ENCODE results near the gene IST1. TPM values are rescaled to one million over a fixed set of nuclear protein-coding genes. Genes with fewer than 3 reads are reported as not detected.

The IST1 gene
- total and polyA plus RNA-seq, 9 of the 15 experiments (the other 6 are each of a cell fraction or from before 2014, with no cell fraction given) = 135 to 334 (median 188) TPM

- TF ChIP-seq ZBTB43 (CRISPR knock-in tag; IDR thresholded peaks at IDR 0.05) = no peak
- no peak for TF ChIP-seq PCBP2 (IDR thresholded peaks at IDR 0.05; ENCODE audit: low read depth, low read length, poor library complexity, severe bottlenecking)
- TF ChIP-seq BRF1 (IDR thresholded peaks at IDR 0.05; ENCODE audit: borderline replicate concordance, extremely low read depth, insufficient read length) = no peak
- TF ChIP-seq MCM2 (IDR thresholded peaks at IDR 0.05; ENCODE audit: low read depth) = no peak
These were observed 77.0 kb downstream of the IST1 start (continued) for GRCh38 chr16:71972356-71972755.

- CTCF ChIA-PET (ENCODE audit: low intra/inter-chr PET ratio) = no interaction called here
- no peak for TF ChIP-seq PHB2 (IDR thresholded peaks at IDR 0.05; ENCODE audit: low read depth)
- TF ChIP-seq, protein P1, sequence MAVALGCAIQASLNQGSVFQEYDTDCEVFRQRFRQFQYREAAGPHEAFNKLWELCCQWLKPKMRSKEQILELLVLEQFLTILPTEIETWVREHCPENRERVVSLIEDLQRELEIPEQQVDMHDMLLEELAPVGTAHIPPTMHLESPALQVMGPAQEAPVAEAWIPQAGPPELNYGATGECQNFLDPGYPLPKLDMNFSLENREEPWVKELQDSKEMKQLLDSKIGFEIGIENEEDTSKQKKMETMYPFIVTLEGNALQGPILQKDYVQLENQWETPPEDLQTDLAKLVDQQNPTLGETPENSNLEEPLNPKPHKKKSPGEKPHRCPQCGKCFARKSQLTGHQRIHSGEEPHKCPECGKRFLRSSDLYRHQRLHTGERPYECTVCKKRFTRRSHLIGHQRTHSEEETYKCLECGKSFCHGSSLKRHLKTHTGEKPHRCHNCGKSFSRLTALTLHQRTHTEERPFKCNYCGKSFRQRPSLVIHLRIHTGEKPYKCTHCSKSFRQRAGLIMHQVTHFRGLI (CRISPR knock-in tag; IDR thresholded peaks at IDR 0.05) = no peak
- TF ChIP-seq ESRRA (IDR thresholded peaks at IDR 0.05; ENCODE audit: borderline replicate concordance, low read depth) = no peak
- no peak for TF ChIP-seq KHSRP (IDR thresholded peaks at IDR 0.05)
- no peak for TF ChIP-seq DEAF1 (CRISPR knock-in tag; IDR thresholded peaks at IDR 0.05)
- TF ChIP-seq ZNF79 (CRISPR knock-in tag; IDR thresholded peaks at IDR 0.05; ENCODE audit: low read depth) = no peak
- TF ChIP-seq HMGN3 (IDR thresholded peaks at IDR 0.05; ENCODE audit: borderline replicate concordance, extremely low read depth, insufficient read length, low read depth, low read length) = no peak
- TF ChIP-seq SUPT5H (IDR thresholded peaks at IDR 0.05) = no peak
- TF ChIP-seq NFE2 (IDR thresholded peaks at IDR 0.05; ENCODE audit: low read depth) = no peak
- no peak for TF ChIP-seq BHLHE40 (IDR thresholded peaks at IDR 0.05; ENCODE audit: low read length)
- TF ChIP-seq, protein P2, sequence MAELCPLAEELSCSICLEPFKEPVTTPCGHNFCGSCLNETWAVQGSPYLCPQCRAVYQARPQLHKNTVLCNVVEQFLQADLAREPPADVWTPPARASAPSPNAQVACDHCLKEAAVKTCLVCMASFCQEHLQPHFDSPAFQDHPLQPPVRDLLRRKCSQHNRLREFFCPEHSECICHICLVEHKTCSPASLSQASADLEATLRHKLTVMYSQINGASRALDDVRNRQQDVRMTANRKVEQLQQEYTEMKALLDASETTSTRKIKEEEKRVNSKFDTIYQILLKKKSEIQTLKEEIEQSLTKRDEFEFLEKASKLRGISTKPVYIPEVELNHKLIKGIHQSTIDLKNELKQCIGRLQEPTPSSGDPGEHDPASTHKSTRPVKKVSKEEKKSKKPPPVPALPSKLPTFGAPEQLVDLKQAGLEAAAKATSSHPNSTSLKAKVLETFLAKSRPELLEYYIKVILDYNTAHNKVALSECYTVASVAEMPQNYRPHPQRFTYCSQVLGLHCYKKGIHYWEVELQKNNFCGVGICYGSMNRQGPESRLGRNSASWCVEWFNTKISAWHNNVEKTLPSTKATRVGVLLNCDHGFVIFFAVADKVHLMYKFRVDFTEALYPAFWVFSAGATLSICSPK (IDR thresholded peaks at IDR 0.05; ENCODE audit: borderline replicate concordance) = no peak
- no peak for TF ChIP-seq MIER1 (IDR thresholded peaks at IDR 0.05; ENCODE audit: low read depth)
- TF ChIP-seq ZNF584 (CRISPR knock-in tag; IDR thresholded peaks at IDR 0.05; ENCODE audit: low read depth) = no peak
These were observed 77.7 kb downstream of the IST1 start for GRCh38 chr16:71973001-71973400.

More at GRCh38 chr16:71973001-71973400, 77.7 kb downstream of the IST1 start:
- Histone ChIP-seq H3K4me1 (replicated peaks in 1 of 2; ENCODE audit: control insufficient read depth in 2 of 2, insufficient read depth in 2 of 2, low read length in 2 of 2) (no peaks in the 10 kb centered on the region; a peak in 1 of 5 replicates), H3K9ac (ENCODE audit: insufficient read depth in 1 of 2, low read depth in 2 of 2, low read length in 2 of 2) (no peak overlapping the region), H3K79me2 (ENCODE audit: control insufficient read depth, insufficient read depth, low read length) (no peaks in the 10 kb centered on the region), H3K9me3 (replicated peaks; ENCODE audit: control insufficient read depth, insufficient read depth, low read depth, low read length) (no peaks in the 10 kb centered on the region), H3K4me3 (no peak overlapping the region), H3K27me3 (ENCODE audit: control insufficient read depth in 2 of 2, insufficient read depth in 2 of 2, low read length in 2 of 2) (peaks cover 14 to 24% of the 10 kb centered on the region in 2 experiments), H3K9me1 (ENCODE audit: control insufficient read depth, insufficient read depth, low read length) (no peaks in the 10 kb centered on the region), H2AFZ (ENCODE audit: low read depth, low read length) (no peak overlapping the region), H3K36me3 (ENCODE audit: control insufficient read depth, insufficient read depth, low read length) (no peaks in the 10 kb centered on the region), H3K4me2 (ENCODE audit: insufficient read depth, low read length) (no peak overlapping the region), H3K27ac (ENCODE audit: extremely low read depth, low read depth, low read length) (no peak overlapping the region), H4K20me1 (replicated peaks; ENCODE audit: control insufficient read depth, insufficient read depth, low read length) (no peaks in the 10 kb centered on the region)
- no TSS peak for BruUV-seq (replicated peaks)
- WGBS (ENCODE audit: insufficient coverage, low coverage, missing lambda C conversion rate) = 28% methylated on average over 9 of the region's 9 CpGs
- intact Hi-C loops (cut with micrococcal nuclease) = no loop called here
- in situ Hi-C loops (cut with MboI) = no loop called here
- FAIRE-seq = no peak
- POLR2A ChIA-PET = interaction anchor here (1.5 kb wide), 1 partner anchor 12 kb away, joined by 5 read pairs; no protein-coding TSS in a partner anchor
- no peak for ATAC-seq
- DNase-seq (ENCODE audit: extremely low read depth in 1 of 4, low spot score in 3 of 4) = no peak

All from K562 (cell line).